ENCODE measurements around the gene CDK16. TPM values are rescaled to one million over a fixed set of nuclear protein-coding genes. Genes with fewer than 3 reads are reported as not detected.

CDK16 gene
- polyA plus RNA-seq, 1 donor (not counting 4 experiments of a cell fraction or from before 2014, with no cell fraction given), result 79.3 TPM

DNA sequence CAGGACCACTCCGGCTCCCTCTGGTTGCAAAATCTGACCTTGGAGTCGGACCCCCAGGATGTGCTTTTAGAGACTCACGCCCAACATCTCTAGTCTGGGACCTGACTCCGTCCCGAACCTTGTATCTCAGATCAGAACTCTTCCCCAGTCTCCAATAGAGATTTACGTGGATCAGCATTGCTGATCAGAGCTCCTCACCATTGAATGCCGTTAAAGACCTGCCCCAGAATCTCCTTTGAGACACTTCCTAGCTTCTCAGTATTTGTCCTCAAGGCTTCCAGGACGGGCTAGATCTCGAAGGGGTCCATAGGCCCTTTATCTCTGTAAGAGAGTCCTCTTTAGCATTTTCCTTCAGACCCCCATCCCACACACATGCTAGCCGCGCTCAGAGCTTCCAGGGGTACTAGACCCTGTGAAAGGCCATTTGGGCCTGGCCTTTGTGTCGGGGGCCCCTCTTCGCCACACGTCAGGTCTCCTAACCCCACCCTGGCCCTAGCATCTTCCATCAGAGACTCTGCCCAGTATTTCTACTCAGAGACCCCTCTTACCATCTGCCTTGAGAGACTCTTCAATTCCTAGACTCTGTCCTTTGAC, 24.2 kb upstream of the CDK16 start:
- Histone ChIP-seq H3K4me3 (ENCODE audit: control insufficient read depth in 2 of 3, extremely low read depth in 1 of 3, insufficient read depth in 2 of 3, low read depth in 1 of 3, low read length in 3 of 3) (peak overlapping the region; percentile 93 to 99 (median 97)), H4K20me1 (ENCODE audit: control insufficient read depth, extremely low read depth, insufficient read depth, low read length) (peaks cover 17% of the 10 kb centered on the region), H3K9me1 (ENCODE audit: control insufficient read depth, extremely low read depth, insufficient read depth, low read length) (no peaks in the 10 kb centered on the region), H3K36me3 (ENCODE audit: control insufficient read depth in 2 of 2, extremely low read depth in 1 of 2, insufficient read depth in 2 of 2, low read length in 2 of 2) (peaks cover 17 to 32% of the 10 kb centered on the region in 2 experiments), H3K4me1 (ENCODE audit: control insufficient read depth, extremely low read depth, insufficient read depth, low read length) (peaks cover 38% of the 10 kb centered on the region), H3K27me3 (ENCODE audit: control insufficient read depth, extremely low read depth, insufficient read depth, low read length) (no peaks in the 10 kb centered on the region), H3K79me2 (ENCODE audit: control insufficient read depth, insufficient read depth, low read length) (peaks cover 62% of the 10 kb centered on the region), H3K9me3 (ENCODE audit: control insufficient read depth, low read depth, low read length) (no peaks in the 10 kb centered on the region), H3K9ac (ENCODE audit: control insufficient read depth, extremely low read depth, insufficient read depth, low read length) (peak overlapping the region; percentile 98), H3K27ac (ENCODE audit: control insufficient read depth, insufficient read depth, low read length) (peak overlapping the region; percentile 94), H3K4me2 (ENCODE audit: control insufficient read depth, extremely low read depth, insufficient read depth, low read depth, low read length) (peak overlapping the region; percentile 99), H2AFZ (ENCODE audit: control insufficient read depth, low read length) (peak overlapping the region; percentile 81)
- no peak for DNase-seq (ENCODE audit: low read depth, low spot score)
- dilution Hi-C loops (cut with MboI; ENCODE audit: extremely low pct_ligation_motif_present, low sequenced_read_pairs), result no loop called here
- no peak for FAIRE-seq
- TF ChIP-seq CTCF (optimal IDR thresholded peaks at IDR 0.05 in 1 of 3, IDR thresholded peaks at IDR 0.05 in 1 of 3, conservative IDR thresholded peaks at IDR 0.05 in 1 of 3; ENCODE audit: extremely low read depth in 1 of 3, insufficient read depth in 2 of 3, low read length in 3 of 3) (no peak), EZH2 (IDR thresholded peaks at IDR 0.05; ENCODE audit: low read length) (no peak)

- H3K4me2 ChIP-seq (ENCODE audit: control insufficient read depth, extremely low read depth, insufficient read depth, low read depth, low read length), result peak overlapping the region; percentile 99
- H3K9me1 ChIP-seq (ENCODE audit: control insufficient read depth, extremely low read depth, insufficient read depth, low read length), result no peaks in the 10 kb centered on the region
- H3K4me3 ChIP-seq (ENCODE audit: control insufficient read depth in 2 of 3, extremely low read depth in 1 of 3, insufficient read depth in 2 of 3, low read depth in 1 of 3, low read length in 3 of 3), result peak overlapping the region in 1 of 3 experiments; percentile 8
- peaks cover 34% of the 10 kb centered on the region for H3K4me1 ChIP-seq (ENCODE audit: control insufficient read depth, extremely low read depth, insufficient read depth, low read length)
- dilution Hi-C loops (cut with MboI; ENCODE audit: extremely low pct_ligation_motif_present, low sequenced_read_pairs), result no loop called here
- TF ChIP-seq EZH2 (IDR thresholded peaks at IDR 0.05; ENCODE audit: low read length) (no peak), CTCF (optimal IDR thresholded peaks at IDR 0.05 in 1 of 3, IDR thresholded peaks at IDR 0.05 in 1 of 3, conservative IDR thresholded peaks at IDR 0.05 in 1 of 3; ENCODE audit: extremely low read depth in 1 of 3, insufficient read depth in 2 of 3, low read length in 3 of 3) (no peak)
- H3K9me3 ChIP-seq (ENCODE audit: control insufficient read depth, low read depth, low read length), result no peaks in the 10 kb centered on the region
- DNase-seq (ENCODE audit: low read depth, low spot score) (no peak), FAIRE-seq (no peak)
- H3K36me3 ChIP-seq (ENCODE audit: control insufficient read depth in 2 of 2, extremely low read depth in 1 of 2, insufficient read depth in 2 of 2, low read length in 2 of 2), result peaks cover 28 to 46% of the 10 kb centered on the region in 2 experiments
- H3K27me3 ChIP-seq (ENCODE audit: control insufficient read depth, extremely low read depth, insufficient read depth, low read length), result no peaks in the 10 kb centered on the region
- no peak overlapping the region for H2AFZ ChIP-seq (ENCODE audit: control insufficient read depth, low read length)
- no peak overlapping the region for H3K9ac ChIP-seq (ENCODE audit: control insufficient read depth, extremely low read depth, insufficient read depth, low read length)
- no peak overlapping the region for H3K27ac ChIP-seq (ENCODE audit: control insufficient read depth, insufficient read depth, low read length)
- peaks cover 68% of the 10 kb centered on the region for H3K79me2 ChIP-seq (ENCODE audit: control insufficient read depth, insufficient read depth, low read length)
- peaks cover 17% of the 10 kb centered on the region for H4K20me1 ChIP-seq (ENCODE audit: control insufficient read depth, extremely low read depth, insufficient read depth, low read length)
Observed at GRCh38 chrX:47196098-47196497, 22.4 kb upstream of the CDK16 start.

Measured in keratinocyte (primary cell).